KG1 (cell line): ENCODE data around the gene MDGA2.
A peak's percentile ranks its signal among the peaks of the same experiment; 100 is the strongest.
"Not testable (repeated sequence)": the region's sequence is repeated elsewhere in the genome, so short reads cannot be mapped to it uniquely, and the experiment has no call there.

Experiments used
- DNase-seq: peaks from one replicate; lab custom pipeline; 2025; lab: John Stamatoyannopoulos, UW

The MDGA2 gene

GRCh38 chr14:47328376-47328775 lies 347.0 kb downstream of the MDGA2 start:
- DNase-seq: no peak

DNA sequence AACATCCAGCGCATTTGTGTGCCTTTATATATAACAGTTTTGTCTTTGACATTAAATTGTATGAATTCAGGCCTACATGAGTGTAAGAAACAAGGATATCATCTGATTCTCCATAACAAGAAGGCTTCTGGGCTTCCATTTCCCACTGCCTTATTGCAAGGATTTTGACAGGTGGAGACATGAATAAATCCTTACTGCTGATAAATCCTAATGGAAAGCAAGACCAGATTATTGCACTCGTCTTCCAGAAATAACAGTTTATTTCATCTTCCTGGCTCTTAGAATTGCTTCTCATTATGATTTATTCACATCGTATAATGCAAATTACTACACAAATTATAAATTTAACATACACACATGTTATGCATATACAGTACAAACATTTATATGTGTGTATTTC lies 348.1 kb downstream of the MDGA2 start:
- no peak for DNase-seq

GRCh38 chr14:47322751-47323150 lies 352.7 kb downstream of the MDGA2 start:
- DNase-seq: no peak

DNA sequence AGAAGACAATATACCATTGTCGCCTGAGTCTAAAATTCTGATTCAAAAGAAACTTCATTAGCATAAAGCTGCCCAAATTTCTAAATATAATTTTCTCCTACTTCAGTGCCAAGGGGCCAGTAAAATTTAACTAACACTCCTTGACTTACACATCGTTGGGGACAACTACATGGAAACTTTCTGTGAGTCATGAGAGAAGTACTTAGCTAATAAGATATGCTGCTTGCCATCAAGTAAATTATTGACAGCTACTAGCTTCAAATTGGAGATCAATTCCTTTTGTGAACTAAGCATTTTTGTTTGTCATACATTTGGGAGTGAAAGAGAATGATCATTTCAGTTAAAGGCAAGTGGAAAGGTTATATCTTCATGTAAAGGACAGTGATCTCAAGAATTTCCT lies 373.3 kb downstream of the MDGA2 start:
- DNase-seq: no peak

- no peak for DNase-seq
These were observed 374.6 kb downstream of the MDGA2 start for GRCh38 chr14:47300796-47301195.

DNA sequence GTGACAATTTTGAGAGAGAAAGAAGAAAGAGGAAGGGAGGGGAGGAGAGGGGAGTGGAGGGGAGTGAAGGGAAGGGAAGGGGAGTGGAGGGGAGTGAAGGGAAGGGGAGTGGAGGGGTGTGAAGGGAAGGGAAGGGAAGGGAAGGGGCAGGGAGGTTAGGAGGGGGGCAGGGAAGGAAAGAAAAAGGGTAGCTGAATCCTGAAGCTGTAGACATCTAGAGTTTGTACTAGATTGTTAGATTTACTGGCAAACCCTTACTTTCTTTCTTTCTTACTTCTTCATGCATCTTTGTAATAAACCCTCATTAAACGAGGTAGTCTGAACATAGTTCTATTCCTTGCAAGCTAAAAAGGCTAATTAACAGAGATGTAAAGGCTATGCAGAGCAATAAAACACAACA lies 378.0 kb downstream of the MDGA2 start:
- DNase-seq: no peak

- no peak for DNase-seq
These were observed 391.1 kb downstream of the MDGA2 start for GRCh38 chr14:47284283-47284682.

DNA sequence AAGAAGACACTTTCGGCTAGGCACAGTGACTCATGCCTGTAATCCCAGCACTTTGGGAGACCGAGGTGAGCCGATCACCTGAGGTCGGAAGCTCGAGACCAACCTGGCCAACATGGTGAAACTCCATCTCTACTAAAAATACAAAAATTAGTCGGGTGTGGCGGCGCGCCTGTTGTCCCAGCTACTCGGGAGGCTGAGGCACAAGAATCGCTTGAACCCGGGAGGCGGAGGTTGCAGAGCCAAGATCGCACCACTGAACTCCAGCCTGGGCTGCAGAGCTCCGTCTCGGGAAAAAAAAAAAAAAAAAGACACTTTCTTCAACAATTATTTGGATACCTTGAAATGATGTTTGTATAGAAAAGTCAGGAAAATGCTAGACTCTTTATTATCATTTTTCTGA lies 393.6 kb downstream of the MDGA2 start:
- DNase-seq: not testable (repeated sequence)

DNA sequence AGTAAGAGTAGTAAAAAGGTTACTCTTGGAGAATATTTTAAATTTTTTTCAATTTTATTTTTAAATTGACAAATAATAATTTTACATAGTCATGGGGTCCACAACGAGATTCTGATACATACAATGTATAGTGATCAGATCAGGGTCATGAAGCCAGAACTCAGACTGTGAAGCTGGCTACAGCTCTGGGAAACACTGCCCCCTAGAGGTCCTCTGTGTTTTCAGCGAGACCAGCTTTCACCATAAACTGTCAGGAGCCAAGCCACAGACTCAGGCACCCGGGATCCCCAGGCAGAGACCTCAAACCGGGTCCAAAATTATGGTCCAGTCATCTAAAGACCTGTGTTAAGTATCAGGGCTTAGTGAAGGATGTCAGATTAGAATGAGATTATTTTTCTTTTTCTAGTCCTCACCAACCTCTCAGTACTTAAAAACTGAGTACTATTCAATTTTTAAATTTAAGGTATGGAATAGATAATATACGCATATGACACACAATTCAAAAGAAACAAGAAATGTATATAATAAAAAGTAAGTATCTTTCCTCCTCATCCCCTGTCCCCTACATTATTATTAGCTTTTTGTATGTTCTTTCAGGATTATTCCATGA lies 397.1 kb downstream of the MDGA2 start:
- DNase-seq: peak; percentile 68

- no peak for DNase-seq
These were observed 397.7 kb downstream of the MDGA2 start for GRCh38 chr14:47277703-47278102.

DNA sequence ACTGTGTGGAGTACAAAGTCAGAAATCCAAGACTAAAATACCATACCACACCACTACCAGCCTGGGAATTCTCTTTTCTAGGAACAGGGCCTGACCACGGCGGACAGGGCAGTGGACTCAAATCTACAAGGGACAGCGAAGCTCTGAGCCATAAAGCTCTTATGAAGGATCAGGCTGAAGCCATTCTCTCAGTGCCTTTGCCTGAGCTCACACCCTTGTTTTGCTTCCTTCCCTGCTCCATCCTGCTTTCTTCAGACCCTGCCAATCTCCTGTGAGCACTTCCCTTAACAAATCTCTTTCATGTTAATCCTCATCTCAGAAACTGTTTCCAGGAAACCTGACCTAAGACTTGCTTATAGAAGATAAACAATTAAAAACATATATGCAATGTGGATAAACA lies 398.5 kb downstream of the MDGA2 start:
- no peak for DNase-seq

DNA sequence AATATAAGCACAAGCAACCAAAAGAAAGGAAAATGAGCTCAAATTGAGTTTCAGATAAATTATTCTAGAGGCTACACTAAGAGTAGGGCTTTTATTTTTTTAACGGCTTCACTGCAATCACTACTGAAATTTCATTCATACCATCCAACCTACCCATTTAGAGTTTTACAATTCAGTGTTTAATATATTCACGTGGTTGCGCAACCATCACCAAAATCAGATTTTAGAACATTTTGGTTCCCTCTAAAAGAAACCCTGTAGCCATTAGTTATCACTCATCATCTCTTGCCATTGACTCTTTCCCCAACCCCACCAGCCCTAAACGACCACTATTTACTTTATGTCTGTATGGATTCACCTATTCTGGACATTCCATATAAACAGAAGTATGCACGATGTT lies 401.5 kb downstream of the MDGA2 start:
- DNase-seq: no peak

DNA sequence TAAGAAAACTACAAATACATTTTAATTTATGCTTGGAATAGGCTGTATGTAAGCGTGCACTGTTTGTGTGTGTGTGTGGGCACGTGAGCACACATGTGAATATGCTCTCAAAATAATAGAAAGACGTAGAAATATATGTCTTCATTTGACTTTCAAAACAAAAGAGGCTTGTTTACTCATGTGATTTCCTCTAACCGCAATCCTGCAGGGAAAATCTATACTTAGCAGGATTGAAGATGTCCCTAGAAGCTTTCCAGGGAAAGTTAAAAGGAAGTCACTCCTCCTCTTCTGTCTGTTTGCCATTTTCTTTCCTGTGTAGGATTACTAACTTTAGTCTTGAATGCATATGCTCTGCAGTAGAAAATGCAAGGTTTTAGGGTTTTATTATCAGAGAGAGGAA lies 404.7 kb downstream of the MDGA2 start:
- no peak for DNase-seq

GRCh38 chr14:47269756-47270492 lies 405.5 kb downstream of the MDGA2 start:
- no peak for DNase-seq

- no peak for DNase-seq
These were observed 410.6 kb downstream of the MDGA2 start for GRCh38 chr14:47264842-47265241.

- no peak for DNase-seq
These were observed 412.6 kb downstream of the MDGA2 start for GRCh38 chr14:47262801-47263200.

GRCh38 chr14:47261350-47261749 lies 414.1 kb downstream of the MDGA2 start:
- no peak for DNase-seq

DNA sequence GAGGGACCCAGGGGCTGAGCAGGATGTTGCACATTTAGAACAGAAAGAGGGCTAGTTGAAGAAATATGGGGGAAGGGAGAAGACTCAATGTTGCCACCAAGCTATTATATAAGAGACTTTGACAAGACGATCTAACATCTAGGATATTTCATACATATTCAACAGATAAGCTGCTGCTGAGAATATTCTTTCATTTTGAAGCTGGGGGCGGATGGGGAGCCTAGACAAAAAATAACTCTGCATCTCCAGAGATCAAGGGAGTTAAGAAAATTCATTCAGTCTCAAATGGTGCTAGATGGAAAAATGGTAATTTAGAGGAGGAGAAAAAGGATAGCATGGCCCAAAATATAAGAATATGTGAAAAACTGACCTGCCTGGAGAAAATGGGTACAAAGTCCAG lies 415.6 kb downstream of the MDGA2 start:
- DNase-seq: no peak

DNA sequence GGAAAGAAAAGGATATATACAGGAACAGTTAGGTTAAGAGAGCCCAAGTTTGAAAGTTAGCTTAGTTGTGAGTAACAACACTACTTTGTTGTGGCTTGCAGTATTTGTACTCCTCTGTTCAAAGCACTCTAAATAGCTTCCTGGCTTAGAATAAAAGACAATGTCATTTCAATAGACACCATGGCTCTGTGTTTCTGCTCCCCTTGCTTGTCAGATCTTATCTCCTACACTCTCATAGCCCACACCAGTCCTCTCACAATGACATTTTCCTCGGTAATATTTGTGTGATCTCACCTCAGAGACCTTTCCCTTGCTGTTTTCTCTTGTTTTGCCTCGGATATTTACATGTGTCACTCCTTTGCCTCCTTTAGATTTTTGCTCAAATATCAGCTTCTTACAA lies 418.4 kb downstream of the MDGA2 start:
- DNase-seq: no peak

- peak; percentile 51 for DNase-seq
These were observed 422.6 kb downstream of the MDGA2 start for GRCh38 chr14:47252802-47253201.

- DNase-seq: no peak
These were observed 429.0 kb downstream of the MDGA2 start for GRCh38 chr14:47246367-47246766.

GRCh38 chr14:47242579-47242978 lies 432.8 kb downstream of the MDGA2 start:
- DNase-seq: not testable (repeated sequence)

GRCh38 chr14:47240748-47241437 lies 434.5 kb downstream of the MDGA2 start:
- no peak for DNase-seq
